G401 (cell line): ENCODE results near the gene RAPGEF4. TPM values are rescaled to one million over a fixed set of nuclear protein-coding genes. Genes with fewer than 3 reads are reported as not detected.

Experiments used
- DNase-seq: peaks from one replicate; pipeline ENCODE4 v3.0.0-alpha.2; 2015; ENCODE audit warnings: low spot score
- in situ Hi-C: cut with HindIII; loops from 2 replicates; pipeline ENCODE4 v1.10.0; 2016; ENCODE audit warnings: low sequenced_read_pairs, mixed read lengths
- total RNA-seq: library from RNA; depleted of rRNA; stranded (reverse); fragments of >200 nt; shearing (Covaris generic); gene quantifications from 2 replicates; pipeline ENCODE4 v1.2.3, GENCODE V29; 2014; rRNA removed

RAPGEF4 gene
- total RNA-seq, result not detected in 2 replicates

DNA sequence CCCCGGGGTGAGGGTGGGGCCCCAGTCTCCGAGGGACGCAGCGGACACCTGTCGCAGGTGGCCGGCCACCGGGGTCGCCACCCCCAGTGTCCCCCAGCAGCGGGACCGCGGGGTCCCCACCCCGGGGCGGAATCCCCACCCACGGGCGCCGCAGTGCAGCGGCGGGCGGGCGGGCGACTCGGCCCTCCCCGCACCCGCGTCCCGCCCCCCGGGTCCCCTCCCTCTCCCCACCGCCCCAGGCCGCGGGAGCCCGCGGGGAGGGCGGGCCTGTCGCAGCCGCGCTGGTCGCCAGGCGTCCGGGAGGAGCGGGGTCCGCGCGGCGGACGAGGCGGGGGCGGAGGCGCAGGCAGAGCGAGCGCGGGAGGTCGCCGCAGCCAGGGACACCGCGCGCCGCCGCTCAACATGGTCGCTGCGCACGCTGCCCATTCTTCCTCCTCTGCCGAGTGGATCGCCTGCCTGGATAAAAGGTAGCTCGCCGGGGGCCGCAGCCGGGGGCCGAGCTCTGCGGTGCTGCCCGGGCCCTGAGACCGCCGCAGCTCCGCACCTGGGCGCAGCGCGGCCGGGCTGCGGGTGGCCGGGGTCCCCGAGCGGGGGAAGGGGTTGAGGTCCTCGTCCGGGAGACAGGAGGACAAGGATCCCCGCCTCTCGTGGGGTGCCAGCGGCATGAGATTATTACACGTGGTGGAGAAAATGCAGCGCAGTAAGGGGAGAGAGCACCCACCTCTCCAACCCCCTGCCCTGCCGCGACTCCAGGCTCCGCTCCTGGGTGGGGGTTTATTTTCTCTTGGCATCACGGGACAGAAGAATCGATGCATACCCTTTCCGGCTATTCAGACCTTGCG, at the start of gene RAPGEF4:
Gene RAPGEF4 (plus strand): TSS at position 264 of the 842 bp plus-strand sequence. CDS start 139 bp downstream, at position 403.
- DNase-seq, result peak; percentile 34
- in situ Hi-C loops, result no loop called here

DNA sequence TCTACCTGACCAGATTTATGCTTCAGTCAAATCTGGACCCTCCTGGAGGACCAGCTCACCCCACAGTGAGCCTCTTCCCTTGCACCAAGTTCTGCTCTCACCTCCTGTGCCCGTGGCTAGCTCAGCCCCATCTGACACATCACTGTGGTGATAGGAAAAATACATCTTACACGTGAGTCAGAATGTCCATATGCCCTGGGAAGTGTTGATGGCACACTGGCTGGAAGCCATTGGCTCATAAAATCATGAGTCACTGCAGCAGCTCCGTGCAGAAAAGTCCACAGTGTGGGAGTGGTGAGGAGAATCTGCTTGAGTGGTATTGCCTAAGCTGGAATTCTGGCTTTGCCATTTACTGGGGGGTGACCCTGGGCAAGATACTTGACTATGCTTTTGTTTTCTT, 42.6 kb upstream of the RAPGEF4 start:
- in situ Hi-C loops, result no loop called here
- DNase-seq, result peak; percentile 90

DNA sequence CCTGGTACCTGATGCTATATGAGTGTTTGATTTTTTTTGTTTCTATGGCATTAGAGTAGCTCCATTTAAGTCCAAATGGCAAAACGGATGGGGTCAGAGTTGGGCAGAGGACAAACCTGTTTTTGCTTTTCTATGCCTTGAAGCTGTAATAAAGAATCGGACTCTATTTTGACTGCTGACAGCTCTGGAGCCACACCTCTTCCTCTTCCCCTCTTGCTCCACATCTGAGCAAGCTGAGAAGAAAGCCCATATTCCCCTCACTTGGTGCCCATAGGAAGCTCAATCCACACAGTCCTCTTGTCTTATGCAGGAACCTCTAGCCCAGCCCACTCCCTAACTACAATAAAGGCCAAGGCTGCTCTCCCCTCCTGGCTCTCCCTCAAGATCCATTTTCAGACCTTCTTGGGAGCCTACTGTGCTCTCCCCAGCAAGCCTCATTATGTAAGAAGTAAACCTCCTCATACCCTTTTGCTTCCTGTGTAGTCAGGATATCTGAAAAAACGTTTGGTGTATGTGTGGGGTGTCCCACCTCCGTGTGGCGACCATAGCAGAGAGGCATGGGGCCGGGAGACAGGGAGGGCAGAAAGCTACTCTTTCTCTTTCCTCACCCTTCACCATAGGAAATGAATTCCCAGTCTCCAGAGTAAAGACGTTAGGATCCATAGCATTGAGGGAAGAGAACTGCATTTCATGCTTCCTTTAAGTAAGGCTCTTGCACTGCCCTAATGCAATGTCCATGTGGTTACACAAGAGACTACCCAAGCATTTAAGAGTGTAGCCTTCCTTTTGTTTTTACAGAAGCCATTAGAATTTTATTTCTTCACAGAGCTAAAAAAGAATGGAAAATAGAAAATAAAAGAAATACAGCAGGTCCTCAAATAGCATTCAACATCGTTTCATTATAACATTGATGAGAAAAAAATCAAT, 41.9 kb upstream of the RAPGEF4 start:
- in situ Hi-C loops, result no loop called here
- DNase-seq, result peak; percentile 20

DNA sequence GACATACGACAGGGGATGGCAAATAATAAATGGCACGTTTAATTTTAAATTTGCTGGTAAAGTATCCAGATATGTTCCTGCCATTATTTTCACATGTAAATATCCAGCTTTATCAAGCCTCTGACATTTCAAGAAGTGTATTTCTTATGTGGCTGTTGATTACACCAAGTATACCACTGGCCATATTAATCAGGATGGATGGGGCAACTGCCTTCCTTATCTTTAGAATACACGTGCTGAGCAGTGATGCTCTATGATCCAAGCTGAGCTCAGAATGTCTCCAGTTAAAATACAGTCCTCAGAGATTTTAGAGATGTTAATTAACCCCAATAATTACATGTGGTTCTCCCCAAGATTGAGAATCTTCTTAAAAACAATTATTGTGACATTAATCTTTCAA, 38.3 kb upstream of the RAPGEF4 start:
- no peak for DNase-seq
- in situ Hi-C loops, result no loop called here

DNA sequence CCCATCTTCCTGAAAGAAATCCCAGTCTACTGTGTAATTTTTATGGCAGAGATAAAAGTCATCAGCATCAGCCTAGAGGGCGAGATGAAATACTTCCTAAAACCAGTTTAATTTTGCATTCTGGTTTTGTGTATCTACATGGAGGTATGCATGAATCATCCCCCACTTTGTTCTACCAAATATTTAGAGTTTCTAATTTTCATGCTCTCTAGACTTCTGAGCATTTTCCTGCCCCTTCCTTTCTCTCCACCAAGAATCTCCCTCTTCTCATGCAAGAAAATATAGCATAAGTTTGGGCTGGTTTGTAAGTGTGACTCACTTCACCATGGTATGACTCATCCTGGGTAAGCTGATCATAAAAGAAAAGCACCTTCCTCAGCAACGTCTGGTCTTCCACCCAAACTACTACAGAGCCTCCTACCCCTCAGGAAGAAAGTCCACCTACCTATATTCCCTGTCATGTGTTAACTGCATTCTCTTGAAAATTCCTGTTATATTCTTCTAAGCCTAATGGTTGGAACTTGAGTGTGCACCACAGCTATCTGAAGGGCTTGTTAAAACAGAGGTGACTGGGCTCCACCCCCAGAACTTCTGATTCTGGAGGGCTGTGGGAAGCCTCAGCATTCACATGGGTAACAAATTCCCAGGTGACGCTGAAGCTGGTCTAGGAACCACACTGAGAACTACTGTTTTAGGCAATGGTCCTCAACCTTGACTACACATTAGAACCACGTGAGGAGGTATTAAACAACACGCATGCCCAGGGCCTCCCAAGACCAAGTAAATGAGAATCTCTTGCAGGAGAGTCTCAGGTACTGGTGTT, 37.4 kb upstream of the RAPGEF4 start:
- in situ Hi-C loops, result no loop called here
- no peak for DNase-seq

DNA sequence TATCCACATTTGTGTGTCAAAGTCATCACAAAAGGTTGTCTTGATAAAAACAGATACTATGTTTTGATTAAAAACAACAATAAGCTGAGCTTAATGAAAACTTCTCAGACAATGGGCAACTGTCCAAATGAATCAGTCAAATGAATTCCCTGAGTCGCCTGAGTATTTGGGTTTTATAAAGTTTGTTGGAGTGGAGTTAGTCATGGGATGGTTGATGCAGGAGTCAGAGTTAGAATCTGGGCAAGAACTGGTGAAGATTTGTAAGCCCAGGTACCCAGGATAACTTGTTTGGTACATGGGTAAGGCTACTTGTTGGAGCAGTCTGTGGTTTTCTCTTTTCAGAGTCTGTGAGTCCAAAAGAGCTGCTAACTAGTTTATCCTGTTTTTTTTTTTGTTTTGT, 34.4 kb upstream of the RAPGEF4 start:
- in situ Hi-C loops, result no loop called here
- DNase-seq, result no peak

DNA sequence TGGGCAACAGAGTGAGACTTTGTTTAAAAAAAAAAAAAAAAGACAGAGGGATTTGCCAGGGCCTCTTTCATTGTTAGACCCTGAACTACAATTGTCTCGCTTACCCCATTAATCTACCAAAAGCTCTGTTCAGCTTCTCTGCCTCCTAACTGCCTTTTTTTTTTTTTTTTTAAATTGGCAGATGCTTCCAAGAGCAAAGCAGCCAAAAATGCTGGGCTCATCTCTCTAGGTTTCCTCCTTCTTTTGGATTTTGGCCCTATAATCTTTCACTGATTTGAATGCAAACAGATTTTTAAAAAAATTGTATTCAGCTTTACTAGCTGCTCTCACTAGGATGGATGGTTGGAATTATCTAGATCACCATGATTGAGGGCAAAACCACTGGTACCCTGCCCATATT, 33.2 kb upstream of the RAPGEF4 start:
- in situ Hi-C loops, result no loop called here

DNA sequence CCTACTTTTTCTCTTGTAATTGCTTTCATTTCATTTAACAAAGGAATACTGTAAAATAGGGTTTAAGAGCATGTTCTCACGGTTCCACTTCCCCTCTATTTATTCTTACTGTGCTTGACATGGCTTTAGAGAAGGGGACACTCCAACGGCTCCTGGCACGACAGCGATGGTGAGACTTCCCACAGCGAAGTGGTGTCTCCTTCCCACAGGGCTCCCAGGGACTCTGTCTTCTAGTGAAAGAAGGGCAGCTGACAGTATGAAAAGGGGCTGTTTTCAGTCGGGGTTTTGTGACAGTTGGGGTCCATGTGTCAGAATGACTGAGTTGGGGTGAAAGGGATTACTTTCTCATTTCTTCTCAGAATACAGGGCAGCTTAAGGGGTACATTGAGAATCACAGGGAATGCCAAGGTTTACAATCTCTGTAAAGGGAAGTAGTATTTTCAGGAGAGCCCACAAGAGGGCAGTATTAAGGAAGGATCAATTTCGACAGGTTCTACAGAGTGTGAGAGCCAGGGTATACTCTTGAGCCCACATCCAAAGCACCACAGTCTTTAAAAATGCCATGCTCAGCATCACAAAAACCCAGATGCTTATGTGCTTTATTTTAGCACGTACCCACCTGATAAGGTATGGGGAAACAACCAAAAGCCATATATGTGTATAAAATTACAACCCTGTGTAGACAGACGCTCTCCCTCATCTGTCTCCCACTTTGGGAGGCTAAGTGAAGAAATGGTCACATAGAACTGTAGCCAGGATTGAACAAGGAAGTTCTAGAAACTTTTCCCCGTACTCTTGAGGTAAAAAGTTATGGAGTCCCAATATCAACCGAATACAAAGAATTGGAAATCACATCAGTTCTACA, 31.3 kb upstream of the RAPGEF4 start:
- in situ Hi-C loops, result no loop called here
- DNase-seq, result peak; percentile 49

More for the DNA sequence above, 33.2 kb upstream of the RAPGEF4 start:
- DNase-seq, result peak; percentile 88

DNA sequence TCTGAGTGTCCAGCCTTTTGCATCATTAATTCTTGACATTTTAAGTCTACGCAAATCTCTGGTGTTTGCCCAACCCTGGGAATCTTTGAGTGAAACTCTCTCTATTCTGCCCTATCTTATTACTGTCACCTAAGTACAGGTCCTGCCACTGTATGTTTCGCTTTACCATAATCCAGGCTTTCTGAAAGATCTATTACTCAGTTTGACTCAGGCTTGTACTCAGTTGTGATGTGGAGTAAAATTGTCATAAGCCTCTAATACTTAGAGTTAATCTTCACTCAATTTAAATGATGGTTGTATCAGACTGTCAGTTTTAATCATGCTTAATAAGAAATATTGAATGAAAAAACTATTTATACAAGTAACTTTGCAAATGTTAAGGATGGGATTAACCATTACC, 30.3 kb upstream of the RAPGEF4 start:
- in situ Hi-C loops, result no loop called here
- no peak for DNase-seq

DNA sequence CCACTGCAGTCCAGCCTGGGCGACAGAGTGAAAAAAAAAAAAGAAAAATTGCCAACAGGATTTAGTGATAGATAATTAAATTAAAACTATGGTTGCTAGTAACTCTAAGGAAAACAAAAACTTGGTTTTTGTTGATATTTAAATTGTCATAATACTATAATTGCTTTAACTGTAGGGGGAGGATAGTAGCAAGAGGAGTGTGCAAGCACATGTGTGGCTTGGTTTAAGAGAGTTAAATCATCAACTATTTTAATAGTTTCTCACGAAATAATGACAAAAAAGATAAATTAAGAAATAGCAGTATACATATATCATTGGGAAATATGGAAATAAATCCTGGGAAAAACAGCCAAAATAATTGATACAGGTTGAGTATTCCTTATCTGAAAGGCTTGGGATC, 27.4 kb upstream of the RAPGEF4 start:
- in situ Hi-C loops, result no loop called here
- DNase-seq, result no peak

DNA sequence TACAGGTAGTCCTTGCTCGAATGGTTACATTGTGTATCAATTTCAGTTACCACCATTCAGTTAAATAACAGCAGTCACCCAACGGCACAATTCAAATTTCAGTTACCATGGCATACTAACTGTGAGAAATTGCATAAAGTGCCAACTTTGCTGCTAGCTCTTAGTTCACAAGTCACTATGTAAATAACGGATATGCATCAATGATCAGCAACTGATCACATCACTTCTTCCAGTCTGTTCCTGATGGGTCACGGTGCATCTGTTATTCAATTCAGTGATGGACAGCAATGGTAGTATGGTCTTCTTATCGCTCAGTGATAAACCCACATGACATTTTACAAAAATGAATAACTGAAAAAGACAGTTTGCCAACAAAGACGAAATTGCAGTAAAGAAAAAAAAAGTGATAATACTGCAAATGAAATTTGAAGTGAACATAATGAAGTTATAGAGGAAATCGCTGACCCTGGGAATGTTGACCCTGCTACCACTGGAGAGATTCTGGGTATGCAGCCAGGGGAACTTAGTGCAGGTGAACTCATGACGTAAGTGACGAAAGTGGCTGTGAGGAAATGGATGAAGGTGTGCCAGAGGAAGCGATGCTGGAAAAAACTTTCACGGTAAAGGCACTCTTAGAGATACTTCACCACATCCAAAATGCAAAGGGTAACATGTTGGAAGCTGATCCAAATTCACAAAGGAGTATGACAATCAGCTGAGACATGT, 25.9 kb upstream of the RAPGEF4 start:
- no peak for DNase-seq
- in situ Hi-C loops, result no loop called here

DNA sequence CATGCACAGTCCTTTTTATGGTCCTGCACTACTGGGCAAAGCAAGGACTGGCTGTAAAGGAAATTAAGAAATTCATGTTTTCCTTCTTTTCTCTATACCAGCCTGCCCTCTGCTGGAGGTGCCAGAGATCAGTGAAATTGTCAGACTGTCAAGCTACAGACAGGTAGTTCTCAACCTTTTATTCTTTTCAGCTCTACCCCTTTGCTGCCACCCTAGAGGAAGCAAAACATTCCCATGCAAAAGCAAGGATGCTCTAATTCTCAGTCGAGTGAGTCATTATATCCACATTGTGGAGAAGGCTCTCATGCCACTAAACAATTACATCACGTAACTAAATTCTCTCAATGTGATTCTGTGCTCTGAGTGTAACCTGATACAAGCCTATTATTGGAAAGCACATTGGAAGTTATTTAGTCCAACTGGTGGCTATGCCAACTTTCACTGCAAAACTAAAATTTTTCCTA, 25.0 kb upstream of the RAPGEF4 start:
- peak; percentile 78 for DNase-seq
- in situ Hi-C loops, result no loop called here

DNA sequence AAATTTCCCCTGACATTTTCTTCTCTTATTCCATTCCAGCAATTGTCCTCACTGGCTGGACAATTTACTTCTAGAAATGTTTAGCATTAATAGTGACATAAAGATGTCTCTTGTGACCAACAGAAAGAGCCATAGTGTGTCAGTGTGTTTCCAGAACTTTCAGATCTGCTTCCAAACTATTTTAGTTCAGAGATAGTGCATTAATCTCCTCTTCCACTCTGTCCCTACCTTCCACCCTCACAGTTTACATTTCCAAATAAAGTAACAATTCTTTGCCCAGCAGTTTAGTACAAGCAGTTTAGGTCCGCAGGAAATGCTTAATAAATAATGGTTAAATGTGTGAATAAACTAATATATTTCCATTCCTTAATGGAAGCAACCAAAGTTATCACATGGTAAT, 24.5 kb upstream of the RAPGEF4 start:
- DNase-seq, result no peak
- in situ Hi-C loops, result no loop called here

DNA sequence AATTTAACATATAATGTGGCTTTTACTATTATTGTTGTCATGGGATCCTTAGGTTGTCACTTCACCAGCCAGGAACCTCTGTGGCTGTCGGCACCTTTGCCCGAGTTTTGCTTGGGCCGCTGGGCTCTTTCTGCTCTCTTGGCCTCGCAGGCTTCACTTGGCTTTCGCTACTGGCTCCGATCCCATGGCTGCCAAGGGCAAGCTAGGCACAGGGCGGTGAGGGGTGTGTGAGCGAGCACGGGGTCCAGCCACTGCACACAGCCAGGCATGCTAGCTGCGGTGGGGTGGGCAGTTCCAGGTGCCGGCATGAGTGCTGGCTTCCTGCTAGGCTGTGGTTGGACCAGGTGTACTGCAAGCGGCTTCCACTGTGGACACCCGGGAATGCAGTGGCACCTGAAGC, 23.4 kb upstream of the RAPGEF4 start:
- in situ Hi-C loops, result no loop called here
- no peak for DNase-seq

DNA sequence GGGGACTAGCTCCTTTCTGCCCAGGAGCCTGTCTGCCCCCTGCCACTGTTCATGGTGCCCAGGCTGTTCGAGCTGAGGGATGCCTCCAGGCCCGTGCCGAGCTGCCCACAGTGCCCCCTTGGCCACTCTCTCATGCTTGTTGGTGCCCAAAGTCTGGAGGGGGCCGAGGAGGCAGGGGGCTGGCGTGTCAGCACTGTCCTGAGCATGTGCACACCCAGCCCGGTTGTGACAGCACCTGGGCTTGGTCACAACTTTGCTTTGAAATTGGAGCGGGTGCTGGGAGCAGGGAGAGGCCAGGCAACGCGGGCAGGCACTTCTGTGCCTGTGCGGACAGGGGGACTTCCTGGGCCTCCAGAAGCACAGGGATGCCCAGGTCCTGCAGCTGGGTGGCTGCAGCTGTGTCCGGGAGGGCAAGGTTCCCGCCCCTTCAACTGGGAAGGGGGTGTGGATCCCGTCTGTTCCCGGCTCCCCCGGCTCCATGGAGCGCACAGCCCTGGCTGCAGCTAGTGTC, 22.2 kb upstream of the RAPGEF4 start:
- in situ Hi-C loops, result no loop called here
- DNase-seq, result no peak

DNA sequence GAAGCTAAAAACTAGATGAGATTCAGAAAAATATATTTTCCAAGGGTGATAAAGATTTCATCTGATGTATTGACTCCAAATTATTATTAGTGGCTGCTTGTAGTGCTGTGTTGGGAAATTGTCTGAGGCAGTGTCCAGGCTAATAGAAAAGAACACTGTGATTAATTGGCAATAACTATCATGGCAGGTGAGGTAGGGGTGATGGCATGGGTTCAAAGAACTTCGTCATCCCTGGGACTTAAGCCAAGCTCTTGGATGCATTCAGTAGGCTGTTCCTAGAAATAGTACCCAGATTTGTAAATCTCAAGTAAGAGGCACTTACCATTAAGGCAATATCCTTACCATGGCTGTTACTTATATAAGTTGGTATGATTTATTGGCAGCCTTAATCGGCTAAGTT, 13.2 kb upstream of the RAPGEF4 start:
- in situ Hi-C loops, result no loop called here

DNA sequence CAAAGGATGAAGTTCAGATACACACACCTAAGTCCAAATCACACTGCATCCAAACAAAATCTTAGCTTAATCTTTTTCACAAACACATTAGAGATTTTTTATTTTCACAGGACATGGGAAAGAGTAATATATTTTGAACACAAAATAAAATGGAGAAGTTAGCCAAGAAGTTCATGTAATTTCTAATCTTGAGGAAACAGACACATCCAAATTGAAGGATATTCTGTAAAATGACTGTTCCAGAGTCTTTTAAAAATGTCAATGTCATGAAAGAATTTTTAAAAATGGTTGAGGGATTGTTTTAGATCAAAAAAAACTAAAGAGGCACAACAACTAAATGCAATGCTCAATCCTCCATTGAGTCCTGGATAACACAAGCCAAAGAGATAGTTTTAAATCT, 12.4 kb upstream of the RAPGEF4 start:
- DNase-seq, result no peak
- in situ Hi-C loops, result no loop called here

More for the DNA sequence above, 13.2 kb upstream of the RAPGEF4 start:
- DNase-seq, result peak; percentile 57
